HG03469 (cell line): ENCODE data around the gene THRB.
A peak's percentile ranks its signal among the peaks of the same experiment; 100 is the strongest.

Experiments used
- ATAC-seq: cut with Tn5 transposase; IDR thresholded peaks from one replicate; pipeline ENCODE4 v1.9.1; 2021; ENCODE audit warnings: mild to moderate bottlenecking, moderate library complexity, moderate number of reproducible peaks; ENCODE audit not compliant: unreplicated experiment

THRB gene

GRCh38 chr3:24286405-24286804 is 208.2 kb downstream of the THRB start:
- no peak for ATAC-seq

DNA sequence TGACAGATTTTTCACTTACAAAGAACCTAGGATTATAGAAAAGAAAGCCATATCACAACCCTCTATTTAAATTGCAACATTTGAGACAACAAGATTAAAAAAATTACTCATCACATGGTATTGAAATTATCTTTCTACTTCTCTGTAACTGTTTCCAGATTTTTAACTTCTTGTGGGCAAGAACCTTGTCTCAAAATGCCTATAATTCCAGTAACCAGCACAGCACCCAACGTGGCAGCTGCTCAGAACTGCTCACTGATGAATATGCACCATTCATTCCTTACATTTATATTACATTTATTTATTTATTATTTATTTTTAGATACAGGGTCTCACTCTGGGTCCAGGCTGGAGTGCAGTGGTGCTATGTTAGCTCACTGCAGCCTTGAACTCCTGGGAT is 216.1 kb downstream of the THRB start:
- no peak for ATAC-seq

- no peak for ATAC-seq
Observed at GRCh38 chr3:24273491-24273890, 221.2 kb downstream of the THRB start.

DNA sequence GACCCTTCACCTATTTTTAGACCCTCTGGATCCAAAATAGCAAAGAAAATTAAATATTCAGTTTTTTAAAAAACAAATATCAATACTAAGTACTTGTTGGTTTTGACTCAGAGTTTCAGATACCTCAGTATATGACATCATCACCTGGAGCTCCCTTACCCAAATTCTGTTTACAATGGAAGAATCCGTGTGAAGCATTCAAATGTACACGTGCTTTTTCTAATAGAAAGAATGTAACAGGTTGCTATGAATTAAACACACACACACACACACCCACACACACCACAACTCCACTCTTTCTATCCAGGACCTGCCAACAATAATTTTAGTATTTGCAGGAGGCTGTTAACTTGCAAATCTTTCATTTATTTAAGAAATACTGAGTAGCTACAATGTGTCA is 221.8 kb downstream of the THRB start:
- no peak for ATAC-seq

GRCh38 chr3:24272408-24272807 is 222.2 kb downstream of the THRB start:
- no peak for ATAC-seq

- no peak for ATAC-seq
Observed at GRCh38 chr3:24271228-24271627, 223.4 kb downstream of the THRB start.

DNA sequence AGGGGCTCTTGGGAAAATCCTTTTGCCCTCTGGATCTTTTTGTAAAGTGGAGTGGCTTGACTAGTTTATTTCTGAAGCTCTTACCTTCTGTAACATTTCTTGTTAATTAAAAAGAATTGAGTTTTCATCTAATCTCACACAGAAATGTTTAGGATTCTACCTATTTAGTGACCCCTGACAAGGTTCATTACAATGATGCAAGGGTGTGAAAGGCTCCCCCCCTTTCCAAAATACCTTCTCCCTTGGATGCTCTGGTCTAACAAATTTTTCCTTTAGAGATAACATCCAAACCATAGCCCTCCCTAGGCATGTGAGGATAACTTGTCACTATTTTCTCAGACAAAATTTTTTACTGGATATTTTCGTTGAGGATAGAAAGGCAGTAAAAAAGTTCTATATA is 223.9 kb downstream of the THRB start:
- ATAC-seq, result no peak

DNA sequence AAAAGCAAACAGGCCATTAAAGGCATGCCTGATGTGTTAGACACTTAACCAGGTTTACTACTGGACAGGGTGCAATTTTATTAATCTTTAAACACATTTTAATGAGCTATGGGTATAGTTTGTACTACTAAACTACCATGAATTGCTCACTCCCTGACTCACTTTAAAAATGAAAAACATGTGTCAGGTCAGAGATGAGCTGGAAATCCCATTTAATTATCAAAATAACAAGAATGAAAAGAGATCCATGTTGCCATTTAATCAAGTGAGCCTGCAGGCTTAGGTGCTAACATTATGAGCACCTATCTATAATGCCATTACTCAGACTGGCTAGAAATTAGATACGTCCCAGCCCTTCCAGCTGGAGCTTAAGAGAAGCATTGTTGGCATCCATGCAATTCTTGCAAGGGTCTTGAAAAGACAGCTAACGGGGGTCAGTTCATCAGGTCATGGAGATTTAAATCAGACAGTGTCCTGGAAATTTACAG is 224.4 kb downstream of the THRB start:
- ATAC-seq, result no peak

GRCh38 chr3:24264748-24265158 is 229.9 kb downstream of the THRB start:
- peak; percentile 62 for ATAC-seq

DNA sequence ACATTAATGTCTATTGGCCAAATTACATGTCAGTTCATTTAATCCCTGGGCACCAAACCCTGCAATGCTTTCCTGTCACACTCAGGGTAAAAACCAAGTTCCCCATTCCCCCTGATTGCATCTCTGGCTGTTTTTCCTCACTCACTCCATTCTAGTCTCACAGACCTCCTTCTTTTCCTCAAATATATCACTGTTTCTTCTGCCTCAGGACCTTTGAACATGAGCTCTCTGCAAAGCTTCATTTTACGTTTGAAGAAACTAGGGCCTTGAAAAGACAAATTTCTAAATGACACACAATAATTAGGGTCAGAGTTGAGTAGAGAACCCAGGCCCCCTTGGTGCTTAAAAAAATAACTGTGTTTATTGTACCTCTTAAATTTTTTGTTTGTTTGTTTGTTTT is 230.6 kb downstream of the THRB start:
- no peak for ATAC-seq

- ATAC-seq, result no peak
Observed at GRCh38 chr3:24263069-24263668, 231.5 kb downstream of the THRB start.

DNA sequence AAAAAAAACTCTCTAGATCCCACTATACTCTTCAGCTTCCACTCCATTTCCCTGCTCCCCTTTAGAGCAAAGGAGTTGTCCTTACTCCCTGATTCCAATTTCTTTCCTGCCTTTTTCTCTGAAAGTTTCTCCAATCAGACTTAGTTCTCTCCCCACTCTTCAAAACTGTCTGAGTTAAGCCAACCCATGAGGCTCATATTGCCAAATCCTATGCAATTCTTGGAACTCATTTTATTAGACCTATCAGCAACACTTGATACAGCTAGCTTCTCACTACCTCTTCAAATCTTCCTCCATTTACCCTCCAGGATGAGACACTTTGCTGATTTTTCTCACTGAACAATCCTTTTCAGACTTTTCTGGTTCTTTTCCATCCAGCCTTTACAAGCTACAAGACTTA is 233.1 kb downstream of the THRB start:
- no peak for ATAC-seq

DNA sequence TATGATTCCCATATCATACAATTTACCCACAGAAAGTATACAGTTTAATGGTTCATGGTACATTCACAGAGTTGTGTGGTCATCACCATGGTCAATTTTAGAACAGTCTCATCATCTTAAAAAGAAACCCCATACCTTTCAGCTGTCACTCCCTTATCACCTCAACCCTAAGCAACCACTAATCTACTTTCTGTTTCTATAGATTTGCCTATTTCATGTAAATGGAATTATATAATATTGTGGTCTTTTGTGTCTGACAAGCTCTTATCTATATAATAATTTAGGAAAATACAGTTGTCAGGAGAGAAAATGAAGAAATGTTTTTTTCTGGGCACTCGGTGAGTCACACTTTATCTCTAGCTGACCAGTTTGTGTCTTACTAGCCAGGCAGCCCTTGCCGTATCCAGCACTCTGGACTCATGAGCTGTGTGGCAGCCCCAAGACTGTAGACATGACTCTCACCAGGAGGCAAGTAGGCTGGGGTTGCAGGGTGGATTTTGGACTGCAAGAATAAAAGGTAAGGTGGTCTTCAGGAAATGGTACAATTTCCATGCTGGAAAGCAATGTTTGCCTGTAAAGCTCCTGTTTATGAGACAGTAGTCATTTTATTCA is 234.6 kb downstream of the THRB start:
- no peak for ATAC-seq

GRCh38 chr3:24258727-24259600 is 235.7 kb downstream of the THRB start:
- ATAC-seq, result no peak

DNA sequence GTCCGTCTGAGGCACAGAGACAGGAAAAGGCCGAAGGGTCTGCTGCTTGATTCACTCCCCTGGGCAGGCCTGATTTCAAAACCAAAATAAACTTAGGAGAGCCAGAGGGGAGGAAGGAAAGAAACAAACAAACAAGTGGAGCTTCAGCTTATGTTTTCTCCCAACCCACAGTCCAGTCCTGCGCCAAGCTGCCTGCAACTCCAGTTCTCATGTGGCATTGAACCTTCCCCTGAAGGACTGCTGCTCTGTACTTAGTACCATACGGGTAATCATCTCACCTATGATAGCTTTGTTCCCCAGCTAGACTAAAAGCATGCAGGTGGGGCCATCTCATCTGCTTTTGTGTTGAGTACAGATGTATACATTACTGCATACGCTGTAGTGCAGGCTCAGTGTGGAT is 236.4 kb downstream of the THRB start:
- no peak for ATAC-seq

- no peak for ATAC-seq
Observed at GRCh38 chr3:24255414-24255813, 239.2 kb downstream of the THRB start.

DNA sequence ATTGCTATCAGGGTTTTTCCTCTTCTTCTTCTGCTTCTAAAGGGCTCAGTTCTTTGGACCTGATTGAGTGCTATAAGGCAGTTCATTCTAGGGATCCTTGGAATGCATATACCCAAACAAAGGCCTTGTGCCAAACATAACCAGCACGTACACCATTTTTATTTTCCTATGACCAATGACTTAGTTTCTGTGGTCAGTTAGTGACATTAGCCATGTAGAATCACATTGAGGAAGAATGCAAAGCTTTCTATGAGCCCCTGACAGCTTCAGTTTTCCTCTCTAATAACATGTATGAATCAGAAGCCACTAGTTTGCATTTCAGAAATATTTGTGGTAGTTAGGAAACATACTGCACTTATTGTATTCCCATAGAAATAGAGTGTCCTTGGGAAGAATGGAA is 240.0 kb downstream of the THRB start:
- no peak for ATAC-seq

- ATAC-seq, result no peak
Observed at GRCh38 chr3:24253336-24253735, 241.3 kb downstream of the THRB start.

- ATAC-seq, result no peak
Observed at GRCh38 chr3:24249523-24249922, 245.1 kb downstream of the THRB start.

GRCh38 chr3:24245056-24245455 is 249.6 kb downstream of the THRB start:
- no peak for ATAC-seq

- no peak for ATAC-seq
Observed at GRCh38 chr3:24244491-24244890, 250.2 kb downstream of the THRB start.
